Neural cell (in vitro differentiated cells): ENCODE results near the gene EFCAB8. TPM values are rescaled to one million over a fixed set of nuclear protein-coding genes. Genes with fewer than 3 reads are reported as not detected.

Experiments used
- H2AFZ ChIP-seq: fragments of 200-600, 300-800 bp; sonication (generic), shearing (Covaris generic); 2 replicates; pipeline ENCODE4 v1.6.0; 2014; ENCODE audit warnings: low read depth, mild to moderate bottlenecking, antibody characterized with exemption, low read length, moderate library complexity
- H3F3A ChIP-seq: fragments of 200-600 bp; shearing (Covaris generic); 2 replicates; pipeline ENCODE4 v1.6.1; 2016; ENCODE audit warnings: mild to moderate bottlenecking, moderate library complexity, mixed read lengths, antibody characterized with exemption, low read length; ENCODE audit not compliant: insufficient read depth, poor library complexity, severe bottlenecking
- H3K27ac ChIP-seq: fragments of 200-600, 300-800 bp; sonication (generic), shearing (Covaris generic); 2 replicates; pipeline ENCODE4 v1.5.1; 2014; ENCODE audit warnings: mild to moderate bottlenecking, low read length, moderate library complexity
- H3K27me3 ChIP-seq: fragments of 300-800, 200-600 bp; sonication (generic), shearing (Covaris generic); 2 replicates; pipeline ENCODE4 v1.6.0; 2014; ENCODE audit warnings: mild to moderate bottlenecking, low read depth, low read length, moderate library complexity; ENCODE audit not compliant: insufficient read depth
- H3K36me3 ChIP-seq: fragments of 300-800, 200-600 bp; sonication (generic), shearing (Covaris generic); 2 replicates; pipeline ENCODE4 v1.5.1; 2014; ENCODE audit warnings: mild to moderate bottlenecking, antibody characterized with exemption, low read length, moderate library complexity; ENCODE audit not compliant: insufficient read depth
- H3K4me2 ChIP-seq: fragments of 300-800, 200-600 bp; sonication (generic), shearing (Covaris generic); 2 replicates; pipeline ENCODE4 v1.6.0; 2014; ENCODE audit warnings: mild to moderate bottlenecking, low read length
- H3K4me3 ChIP-seq: fragments of 300-800, 200-600 bp; sonication (generic), shearing (Covaris generic); 2 replicates; pipeline ENCODE4 v1.5.1; 2014; ENCODE audit warnings: mild to moderate bottlenecking, low read length, moderate library complexity
- H3K79me2 ChIP-seq: fragments of 200-600 bp; shearing (Covaris generic); replicated peaks from 2 replicates; pipeline ENCODE4 v1.6.0; 2014; ENCODE audit warnings: mild to moderate bottlenecking, low read length, moderate library complexity; ENCODE audit not compliant: insufficient read depth
- H3K9ac ChIP-seq: fragments of 300-800, 200-600 bp; sonication (generic), shearing (Covaris generic); 2 replicates; pipeline ENCODE4 v1.6.1; 2016; ENCODE audit warnings: mild to moderate bottlenecking, low read length, mixed read lengths
- H3K9me2 ChIP-seq: fragments of 200-600 bp; shearing (Covaris generic); 2 replicates; pipeline ENCODE4 v1.6.1; 2016; ENCODE audit warnings: mild to moderate bottlenecking, low read length, mixed read lengths; ENCODE audit not compliant: insufficient read depth
- H3K9me3 ChIP-seq: fragments of 200-600, 300-800 bp; sonication (generic), shearing (Covaris generic); 2 replicates; pipeline ENCODE4 v1.6.1; 2016; ENCODE audit warnings: mild to moderate bottlenecking, mixed run types, low read length, moderate library complexity, mixed read lengths
- H4K20me1 ChIP-seq: fragments of 200-600 bp; shearing (Covaris generic); 2 replicates; pipeline ENCODE4 v1.6.1; 2016; ENCODE audit warnings: mild to moderate bottlenecking, mixed run types; ENCODE audit not compliant: insufficient read depth
- CTCF ChIP-seq: fragments of 450-650 bp; IDR thresholded peaks from 2 replicates; pipeline ENCODE4 v1.5.1; 2014; ENCODE audit warnings: antibody characterized with exemption, mild to moderate bottlenecking, moderate library complexity; ENCODE audit not compliant: poor library complexity, severe bottlenecking
- EP300 ChIP-seq: fragments of 450-650 bp; conservative IDR thresholded peaks from 2 replicates; pipeline ENCODE4 v1.6.1; 2014; ENCODE audit warnings: antibody characterized with exemption, mild to moderate bottlenecking, moderate library complexity; ENCODE audit not compliant: poor library complexity, severe bottlenecking
- EZH2 ChIP-seq: fragments of 200-600, 300-800 bp; shearing (Covaris generic), sonication (generic); IDR thresholded peaks from 2 replicates; pipeline ENCODE4 v1.6.1; 2014; ENCODE audit warnings: antibody characterized with exemption, low read length, borderline replicate concordance, mild to moderate bottlenecking; ENCODE audit not compliant: insufficient read depth, poor library complexity, severe bottlenecking
- MXI1 ChIP-seq: fragments of 450-650 bp; conservative IDR thresholded peaks from 2 replicates; pipeline ENCODE4 v1.6.1; 2014; ENCODE audit warnings: antibody characterized with exemption, mild to moderate bottlenecking; ENCODE audit not compliant: poor library complexity, severe bottlenecking
- POLR2AphosphoS5 ChIP-seq: IDR thresholded peaks from 2 replicates; pipeline ENCODE4 v1.6.1; 2012
- RAD21 ChIP-seq: fragments of 450-650 bp; conservative IDR thresholded peaks from 2 replicates; pipeline ENCODE4 v1.6.1; 2014; ENCODE audit warnings: antibody characterized with exemption, mild to moderate bottlenecking, moderate library complexity
- REST ChIP-seq: IDR thresholded peaks from 2 replicates; pipeline ENCODE4 v1.6.1; 2012; ENCODE audit warnings: borderline replicate concordance
- SMC3 ChIP-seq: fragments of 450-650 bp; conservative IDR thresholded peaks from 2 replicates; pipeline ENCODE4 v1.6.1; 2014; ENCODE audit warnings: antibody characterized with exemption, mild to moderate bottlenecking, moderate library complexity; ENCODE audit not compliant: poor library complexity
- TAF1 ChIP-seq: IDR thresholded peaks from 2 replicates; pipeline ENCODE4 v1.6.1; 2012; ENCODE audit warnings: low read depth
- polyA plus RNA-seq: library from polyadenylated mRNA; depleted of rRNA; stranded (reverse); fragments of >200 nt; gene quantifications from 2 replicates; pipeline ENCODE4 v1.2.3, GENCODE V29; 2014

EFCAB8 gene
- polyA plus RNA-seq, 1 donor from 2014 or later: not detected

GRCh38 chr20:32885185-32885584 is 26.5 kb downstream of the EFCAB8 start:
- Histone ChIP-seq H3K27ac (no peak overlapping the region), H3K27me3 (no peaks in the 10 kb centered on the region), H3K9ac (no peak overlapping the region), H3K79me2 (no peaks in the 10 kb centered on the region), H3K9me2 (no peaks in the 10 kb centered on the region), H2AFZ (no peak overlapping the region), H3F3A (no peaks in the 10 kb centered on the region), H3K9me3 (no peaks in the 10 kb centered on the region), H3K36me3 (no peaks in the 10 kb centered on the region), H4K20me1 (no peaks in the 10 kb centered on the region), H3K4me3 (no peak overlapping the region), H3K4me2 (no peak overlapping the region)
- TF ChIP-seq SMC3: no peak
- TF ChIP-seq CTCF: no peak
- TF ChIP-seq POLR2AphosphoS5: no peak
- no peak for TF ChIP-seq EP300
- no peak for TF ChIP-seq TAF1
- TF ChIP-seq EZH2: no peak
- TF ChIP-seq RAD21: no peak
- no peak for TF ChIP-seq REST
- no peak for TF ChIP-seq MXI1

- Histone ChIP-seq H3K4me2 (no peak overlapping the region), H3K36me3 (no peaks in the 10 kb centered on the region), H3F3A (no peaks in the 10 kb centered on the region), H3K9me3 (no peaks in the 10 kb centered on the region), H3K4me3 (no peak overlapping the region), H4K20me1 (no peaks in the 10 kb centered on the region), H3K9me2 (no peaks in the 10 kb centered on the region), H3K27ac (no peak overlapping the region), H3K9ac (no peak overlapping the region), H3K79me2 (no peaks in the 10 kb centered on the region), H2AFZ (no peak overlapping the region), H3K27me3 (no peaks in the 10 kb centered on the region)
- no peak for TF ChIP-seq TAF1
- TF ChIP-seq RAD21: no peak
- no peak for TF ChIP-seq MXI1
- no peak for TF ChIP-seq EP300
- TF ChIP-seq POLR2AphosphoS5: no peak
- no peak for TF ChIP-seq SMC3
- TF ChIP-seq CTCF: no peak
- TF ChIP-seq EZH2: no peak
- no peak for TF ChIP-seq REST
These were observed 27.2 kb downstream of the EFCAB8 start for GRCh38 chr20:32885952-32886351.
